ENCODE results near the gene EDA. TPM values are rescaled to one million over a fixed set of nuclear protein-coding genes. Genes with fewer than 3 reads are reported as not detected.

Gene EDA
- total and polyA plus RNA-seq, 10 donors: 0.28 to 7.2 (median 3.3) TPM

- Histone ChIP-seq H3K36me3 (no peaks in the 10 kb centered on the region), H3K4me1 (no peaks in the 10 kb centered on the region), H3K9me3 (no peaks in the 10 kb centered on the region), H3K27ac (no peak overlapping the region), H3K4me3 (no peak overlapping the region), H3K27me3 (replicated peaks in 1 of 7) (peaks cover 0 to 25% (median 0%) of the 10 kb centered on the region in 7 donors)
- 61 to 88% (median 78%) methylated on average over 2 of the region's 2 CpGs for WGBS, 5 donors
- intact Hi-C loops (cut with DNase I; ENCODE audit: low total_unique reads): no loop called here
- no peak for TF ChIP-seq POLR2AphosphoS5 (IDR thresholded peaks at IDR 0.05)
- TF ChIP-seq, protein P1, sequence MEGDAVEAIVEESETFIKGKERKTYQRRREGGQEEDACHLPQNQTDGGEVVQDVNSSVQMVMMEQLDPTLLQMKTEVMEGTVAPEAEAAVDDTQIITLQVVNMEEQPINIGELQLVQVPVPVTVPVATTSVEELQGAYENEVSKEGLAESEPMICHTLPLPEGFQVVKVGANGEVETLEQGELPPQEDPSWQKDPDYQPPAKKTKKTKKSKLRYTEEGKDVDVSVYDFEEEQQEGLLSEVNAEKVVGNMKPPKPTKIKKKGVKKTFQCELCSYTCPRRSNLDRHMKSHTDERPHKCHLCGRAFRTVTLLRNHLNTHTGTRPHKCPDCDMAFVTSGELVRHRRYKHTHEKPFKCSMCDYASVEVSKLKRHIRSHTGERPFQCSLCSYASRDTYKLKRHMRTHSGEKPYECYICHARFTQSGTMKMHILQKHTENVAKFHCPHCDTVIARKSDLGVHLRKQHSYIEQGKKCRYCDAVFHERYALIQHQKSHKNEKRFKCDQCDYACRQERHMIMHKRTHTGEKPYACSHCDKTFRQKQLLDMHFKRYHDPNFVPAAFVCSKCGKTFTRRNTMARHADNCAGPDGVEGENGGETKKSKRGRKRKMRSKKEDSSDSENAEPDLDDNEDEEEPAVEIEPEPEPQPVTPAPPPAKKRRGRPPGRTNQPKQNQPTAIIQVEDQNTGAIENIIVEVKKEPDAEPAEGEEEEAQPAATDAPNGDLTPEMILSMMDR (IDR thresholded peaks at IDR 0.05 in 8 of 11, conservative IDR thresholded peaks at IDR 0.05 in 3 of 11): no peak
- no peak for TF ChIP-seq POLR2A (IDR thresholded peaks at IDR 0.05)
- no peak for DNase-seq
Measured at GRCh38 chrX:70009970-70010369, 394.1 kb downstream of the EDA start.

DNA sequence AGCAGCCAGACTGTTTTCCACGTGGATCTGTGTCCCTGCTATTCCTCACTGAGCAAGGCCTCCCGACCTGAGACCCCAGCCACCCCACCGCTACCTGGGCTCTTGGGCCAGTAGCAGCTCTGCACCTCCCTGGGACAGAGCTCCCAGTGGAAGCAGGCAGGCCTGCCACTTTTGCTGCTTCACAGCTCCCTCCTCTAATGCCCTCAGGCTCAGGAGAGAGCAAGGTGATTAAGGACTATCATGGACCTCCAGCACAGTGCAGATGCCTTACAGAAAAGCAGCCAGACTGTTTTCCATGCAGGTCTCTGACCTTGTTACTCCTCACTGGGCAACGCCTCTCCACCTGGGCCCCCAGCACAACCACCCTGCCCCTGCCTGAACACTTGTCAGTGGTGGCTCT is 396.8 kb downstream of the EDA start:
- intact Hi-C loops (cut with DNase I; ENCODE audit: low total_unique reads): no loop called here
- 54 to 86% (median 68%) methylated on average over 1 to 4 of the region's 4 CpGs for WGBS, 5 donors
- TF ChIP-seq POLR2AphosphoS5 (IDR thresholded peaks at IDR 0.05) (no peak), POLR2A (IDR thresholded peaks at IDR 0.05) (no peak)
- TF ChIP-seq, protein P1 (IDR thresholded peaks at IDR 0.05 in 8 of 11, conservative IDR thresholded peaks at IDR 0.05 in 3 of 11): no peak
- H3K36me3 ChIP-seq: no peaks in the 10 kb centered on the region
- H3K4me3 ChIP-seq: no peak overlapping the region
- H3K27ac ChIP-seq: no peak overlapping the region
- H3K4me1 ChIP-seq: no peaks in the 10 kb centered on the region
- peaks cover 0 to 28% (median 0%) of the 10 kb centered on the region in 7 donors for H3K27me3 ChIP-seq (replicated peaks in 1 of 7)
- H3K9me3 ChIP-seq: no peaks in the 10 kb centered on the region
- no peak for DNase-seq

GRCh38 chrX:70013466-70014381 is 397.8 kb downstream of the EDA start:
- WGBS, 5 donors: 59 to 83% (median 64%) methylated on average over 2 to 5 of the region's 5 CpGs
- Histone ChIP-seq H3K27me3 (replicated peaks in 1 of 7) (peaks cover 0 to 28% (median 0%) of the 10 kb centered on the region in 7 donors), H3K9me3 (peaks cover 0 to 4% (median 0%) of the 10 kb centered on the region in 8 donors), H3K4me3 (no peak overlapping the region), H3K4me1 (no peaks in the 10 kb centered on the region), H3K27ac (no peak overlapping the region), H3K36me3 (no peaks in the 10 kb centered on the region)
- intact Hi-C loops (cut with DNase I; ENCODE audit: low total_unique reads): no loop called here
- no peak for DNase-seq
- TF ChIP-seq, protein P1 (IDR thresholded peaks at IDR 0.05 in 8 of 11, conservative IDR thresholded peaks at IDR 0.05 in 3 of 11): no peak
- TF ChIP-seq POLR2A (IDR thresholded peaks at IDR 0.05) (no peak), POLR2AphosphoS5 (IDR thresholded peaks at IDR 0.05) (no peak)

DNA sequence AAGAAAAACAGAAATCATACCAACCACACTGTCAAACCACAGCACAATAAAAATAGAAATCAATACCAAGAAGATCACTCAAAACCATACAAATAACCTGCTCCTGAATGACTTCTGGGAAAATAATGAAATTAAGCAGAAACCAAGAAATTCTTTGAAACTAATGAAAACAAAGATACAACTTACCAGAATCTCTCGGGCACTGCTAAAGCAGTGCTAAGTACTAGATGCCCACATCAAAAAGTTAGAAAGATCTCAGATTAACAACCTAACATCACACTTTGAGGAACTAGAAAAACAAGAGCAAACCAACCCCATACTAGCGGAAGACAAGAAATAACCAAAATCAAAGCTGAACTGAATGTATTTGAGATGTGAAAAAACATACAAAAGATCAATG is 400.6 kb downstream of the EDA start:
- H3K4me3 ChIP-seq: no peak overlapping the region
- H3K27ac ChIP-seq: no peak overlapping the region
- no peaks in the 10 kb centered on the region for H3K36me3 ChIP-seq
- TF ChIP-seq POLR2A (IDR thresholded peaks at IDR 0.05): no peak
- TF ChIP-seq, protein P1 (IDR thresholded peaks at IDR 0.05 in 8 of 11, conservative IDR thresholded peaks at IDR 0.05 in 3 of 11): no peak
- no peak for TF ChIP-seq POLR2AphosphoS5 (IDR thresholded peaks at IDR 0.05)
- DNase-seq: no peak
- H3K4me1 ChIP-seq: no peaks in the 10 kb centered on the region
- H3K27me3 ChIP-seq (replicated peaks in 1 of 7): peaks cover 0 to 28% (median 0%) of the 10 kb centered on the region in 7 donors
- intact Hi-C loops (cut with DNase I; ENCODE audit: low total_unique reads): no loop called here
- 72 to 85% (median 78%) methylated on average over 2 of the region's 2 CpGs for WGBS, 5 donors
- H3K9me3 ChIP-seq: peaks cover 0 to 4% (median 0%) of the 10 kb centered on the region in 8 donors
